GM19099 (cell line): ENCODE measurements around the gene FBLL1.

Experiments used
- POLR2A ChIP-seq: IDR thresholded peaks from 3 replicates; pipeline ENCODE4 v1.6.1; 2011; ENCODE audit warnings: low read depth; ENCODE audit not compliant: insufficient read length; ENCODE audit errors: extremely low read depth

FBLL1 gene

GRCh38 chr5:168531191-168531590 is 2.1 kb downstream of the FBLL1 start:
- no peak for TF ChIP-seq POLR2A

- no peak for TF ChIP-seq POLR2A
Observed at GRCh38 chr5:168531987-168532864, 3.1 kb downstream of the FBLL1 start.

GRCh38 chr5:168537176-168537575 is 8.1 kb downstream of the FBLL1 start:
- TF ChIP-seq POLR2A, result no peak

GRCh38 chr5:168549554-168549953 is 20.4 kb downstream of the FBLL1 start:
- no peak for TF ChIP-seq POLR2A

GRCh38 chr5:168550656-168551055 is 21.6 kb downstream of the FBLL1 start:
- TF ChIP-seq POLR2A, result no peak

- TF ChIP-seq POLR2A, result no peak
Observed at GRCh38 chr5:168552146-168552545, 23.0 kb downstream of the FBLL1 start.

GRCh38 chr5:168553377-168554130 is 24.4 kb downstream of the FBLL1 start:
- TF ChIP-seq POLR2A, result no peak

- no peak for TF ChIP-seq POLR2A
Observed at GRCh38 chr5:168557389-168557788, 28.3 kb downstream of the FBLL1 start.

GRCh38 chr5:168562279-168562678 is 33.2 kb downstream of the FBLL1 start:
- TF ChIP-seq POLR2A, result no peak

GRCh38 chr5:168563959-168564358 is 34.9 kb downstream of the FBLL1 start:
- no peak for TF ChIP-seq POLR2A

GRCh38 chr5:168568738-168569137 is 39.6 kb downstream of the FBLL1 start:
- no peak for TF ChIP-seq POLR2A

GRCh38 chr5:168570490-168571328 is 41.6 kb downstream of the FBLL1 start:
- TF ChIP-seq POLR2A, result no peak

- TF ChIP-seq POLR2A, result no peak
Observed at GRCh38 chr5:168575391-168576372, 46.6 kb downstream of the FBLL1 start.

- no peak for TF ChIP-seq POLR2A
Observed at GRCh38 chr5:168578006-168578405, 48.9 kb downstream of the FBLL1 start.
